ENCODE data around the gene SCT.
"Not testable (repeated sequence)": the region's sequence is repeated elsewhere in the genome, so short reads cannot be mapped to it uniquely, and the experiment has no call there.

SCT gene

DNA sequence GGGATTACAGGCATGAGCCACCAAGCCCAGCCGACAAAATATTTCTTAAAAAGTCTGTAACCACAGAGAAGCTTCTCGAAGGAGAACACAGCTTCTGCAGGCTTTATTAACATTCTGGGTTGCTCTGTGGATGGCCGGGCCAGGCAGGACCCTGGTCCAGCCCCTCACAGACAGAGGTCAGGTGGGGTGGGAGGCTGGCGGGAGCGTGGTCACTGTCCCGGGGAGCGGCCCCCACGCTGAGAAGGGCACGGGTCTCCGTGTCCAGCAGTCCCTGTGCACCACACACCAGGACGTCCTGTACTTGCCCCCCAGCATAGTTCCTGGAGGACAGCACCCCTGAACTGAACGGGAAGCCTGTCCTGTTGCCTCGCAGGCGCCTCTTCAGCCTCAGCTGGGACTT is 29.4 kb upstream of the SCT start:
- H3K4me1 ChIP-seq = no peaks in the 10 kb centered on the region
- DNase-seq = no peak
- H3K4me3 ChIP-seq (ENCODE audit: low read depth, low read length) = no peak overlapping the region
- no peaks in the 10 kb centered on the region for H3K36me3 ChIP-seq
- no peaks in the 10 kb centered on the region for H3K27me3 ChIP-seq
- no peaks in the 10 kb centered on the region for H3K9me3 ChIP-seq
- TF ChIP-seq, protein P1, sequence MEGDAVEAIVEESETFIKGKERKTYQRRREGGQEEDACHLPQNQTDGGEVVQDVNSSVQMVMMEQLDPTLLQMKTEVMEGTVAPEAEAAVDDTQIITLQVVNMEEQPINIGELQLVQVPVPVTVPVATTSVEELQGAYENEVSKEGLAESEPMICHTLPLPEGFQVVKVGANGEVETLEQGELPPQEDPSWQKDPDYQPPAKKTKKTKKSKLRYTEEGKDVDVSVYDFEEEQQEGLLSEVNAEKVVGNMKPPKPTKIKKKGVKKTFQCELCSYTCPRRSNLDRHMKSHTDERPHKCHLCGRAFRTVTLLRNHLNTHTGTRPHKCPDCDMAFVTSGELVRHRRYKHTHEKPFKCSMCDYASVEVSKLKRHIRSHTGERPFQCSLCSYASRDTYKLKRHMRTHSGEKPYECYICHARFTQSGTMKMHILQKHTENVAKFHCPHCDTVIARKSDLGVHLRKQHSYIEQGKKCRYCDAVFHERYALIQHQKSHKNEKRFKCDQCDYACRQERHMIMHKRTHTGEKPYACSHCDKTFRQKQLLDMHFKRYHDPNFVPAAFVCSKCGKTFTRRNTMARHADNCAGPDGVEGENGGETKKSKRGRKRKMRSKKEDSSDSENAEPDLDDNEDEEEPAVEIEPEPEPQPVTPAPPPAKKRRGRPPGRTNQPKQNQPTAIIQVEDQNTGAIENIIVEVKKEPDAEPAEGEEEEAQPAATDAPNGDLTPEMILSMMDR (IDR thresholded peaks at IDR 0.05; ENCODE audit: low read depth, low read length) = no peak

DNA sequence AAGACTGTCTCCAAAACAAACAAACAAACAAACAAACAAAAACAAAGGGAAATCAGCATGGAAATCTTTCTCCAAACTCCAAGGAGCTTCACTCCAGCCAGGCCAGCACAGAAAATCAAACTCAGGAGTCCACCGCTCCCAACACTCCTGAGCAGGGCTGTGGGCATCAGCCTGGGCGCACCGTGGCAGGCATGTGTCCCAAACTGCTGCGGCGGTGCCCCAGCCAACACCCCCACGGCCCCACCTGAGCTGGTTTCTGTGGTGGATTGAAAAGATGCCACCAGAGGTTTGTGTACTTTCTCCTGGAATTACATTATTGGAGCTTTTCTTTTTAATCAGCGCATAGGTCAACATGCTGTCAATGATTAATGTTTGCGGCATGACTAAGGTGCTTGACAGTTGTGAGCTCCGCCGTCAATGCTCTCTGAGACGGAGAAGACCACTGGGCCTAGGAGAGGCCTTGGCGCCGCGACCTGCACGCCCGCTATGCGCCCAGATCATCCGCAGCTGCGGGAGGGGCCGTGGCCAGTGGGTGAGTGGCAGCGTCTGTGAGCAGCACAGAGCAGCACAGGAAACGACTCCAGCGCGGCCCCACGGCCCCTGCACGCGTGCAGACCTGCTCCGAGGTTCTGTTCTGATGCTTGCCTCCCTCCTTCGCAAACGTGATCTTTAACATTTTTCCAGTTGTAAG is 28.2 kb upstream of the SCT start:
- Histone ChIP-seq H3K4me3 (ENCODE audit: low read depth, low read length) (no peak overlapping the region), H3K9me3 (no peaks in the 10 kb centered on the region), H3K27me3 (no peaks in the 10 kb centered on the region), H3K4me1 (no peaks in the 10 kb centered on the region), H3K36me3 (no peaks in the 10 kb centered on the region)
- TF ChIP-seq, protein P1 (IDR thresholded peaks at IDR 0.05; ENCODE audit: low read depth, low read length) = no peak
- DNase-seq = no peak

DNA sequence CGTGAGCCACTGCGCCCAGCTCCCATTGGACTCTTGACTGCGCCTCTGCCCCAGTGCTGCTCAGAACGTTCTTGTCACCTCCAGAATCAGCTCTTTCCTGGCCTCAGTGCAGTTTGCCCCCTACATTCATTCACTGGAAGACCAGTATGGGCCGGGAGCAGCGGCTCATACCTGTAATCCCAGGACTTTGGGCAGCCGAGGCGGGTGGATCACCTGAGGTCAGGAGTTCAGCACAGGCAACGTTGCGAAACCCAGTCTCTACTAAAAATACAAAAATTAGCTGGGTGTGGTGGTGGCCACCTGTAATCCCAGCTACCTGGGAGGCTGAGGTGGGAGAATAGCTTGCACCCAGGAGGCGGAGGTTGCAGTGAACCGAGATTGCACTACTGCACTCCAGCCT is 27.5 kb upstream of the SCT start:
- H3K4me1 ChIP-seq; H3K36me3 ChIP-seq; H3K4me3 ChIP-seq (ENCODE audit: low read depth, low read length); H3K9me3 ChIP-seq; DNase-seq; H3K27me3 ChIP-seq: not testable (repeated sequence)

DNA sequence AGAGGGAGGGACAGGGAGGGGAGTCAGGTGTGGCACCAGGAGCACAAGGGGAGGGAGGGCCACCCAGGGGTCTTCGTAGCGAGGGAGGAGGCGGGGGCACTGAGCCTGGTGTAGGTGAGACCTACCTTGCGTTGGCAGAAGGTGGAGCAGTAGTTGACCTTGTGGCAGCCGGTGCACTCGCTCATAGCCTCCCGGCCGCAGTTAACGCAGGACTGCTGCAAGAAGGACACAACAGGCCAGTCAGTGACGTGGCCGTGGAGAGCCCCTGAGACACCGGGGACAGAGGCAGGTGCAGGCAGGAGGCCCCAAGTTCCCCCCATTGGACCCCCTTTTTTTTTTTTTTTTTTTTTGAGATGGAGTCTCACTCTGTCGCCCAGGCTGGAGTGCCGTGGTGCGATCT is 26.9 kb upstream of the SCT start:
- DNase-seq = no peak
- H3K36me3 ChIP-seq = no peaks in the 10 kb centered on the region
- H3K27me3 ChIP-seq = no peaks in the 10 kb centered on the region
- TF ChIP-seq, protein P1 (IDR thresholded peaks at IDR 0.05; ENCODE audit: low read depth, low read length) = no peak
- H3K4me1 ChIP-seq = no peaks in the 10 kb centered on the region
- H3K4me3 ChIP-seq (ENCODE audit: low read depth, low read length) = no peak overlapping the region
- no peaks in the 10 kb centered on the region for H3K9me3 ChIP-seq

DNA sequence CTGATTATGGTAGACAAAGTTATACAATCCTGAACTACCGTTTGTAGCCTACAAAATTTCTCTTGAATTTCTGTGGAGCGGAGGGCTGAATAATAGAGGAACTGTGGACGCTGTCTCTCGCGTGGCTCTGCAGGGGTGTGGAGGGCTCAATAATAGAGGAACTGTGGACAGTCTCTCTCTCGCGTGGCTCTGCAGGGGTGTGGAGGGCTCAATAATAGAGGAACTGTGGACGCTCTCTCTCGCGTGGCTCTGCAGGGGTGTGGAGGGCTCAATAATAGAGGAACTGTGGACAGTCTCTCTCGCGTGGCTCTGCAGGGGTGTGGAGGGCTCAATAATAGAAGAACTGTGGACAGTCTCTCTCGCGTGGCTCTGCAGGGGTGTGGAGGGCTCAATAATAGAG is 26.2 kb upstream of the SCT start:
- DNase-seq; H3K27me3 ChIP-seq; H3K36me3 ChIP-seq; H3K4me3 ChIP-seq (ENCODE audit: low read depth, low read length); H3K4me1 ChIP-seq; H3K9me3 ChIP-seq: not testable (repeated sequence)

DNA sequence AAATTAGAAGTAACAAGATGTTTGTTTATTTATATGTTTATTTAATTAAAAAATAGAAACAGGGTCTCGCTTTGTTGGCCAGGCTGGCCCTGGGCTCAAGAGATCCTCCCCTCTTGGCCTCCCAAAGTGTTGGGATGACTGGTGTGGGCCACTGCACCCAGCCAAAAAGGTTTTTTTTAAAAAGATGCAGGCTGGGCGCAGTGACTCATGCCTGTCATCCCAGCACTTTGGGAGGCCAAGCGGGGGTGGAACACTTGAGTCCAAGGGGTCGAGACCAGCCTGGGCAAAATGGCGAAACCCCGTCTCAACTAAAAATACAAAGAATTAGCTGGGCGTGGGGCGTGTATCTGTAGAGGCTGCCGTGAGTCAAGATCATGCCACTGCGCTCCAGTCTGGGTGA is 23.5 kb upstream of the SCT start:
- no peaks in the 10 kb centered on the region for H3K36me3 ChIP-seq
- H3K27me3 ChIP-seq = no peaks in the 10 kb centered on the region
- TF ChIP-seq, protein P1 (IDR thresholded peaks at IDR 0.05; ENCODE audit: low read depth, low read length) = no peak

DNA sequence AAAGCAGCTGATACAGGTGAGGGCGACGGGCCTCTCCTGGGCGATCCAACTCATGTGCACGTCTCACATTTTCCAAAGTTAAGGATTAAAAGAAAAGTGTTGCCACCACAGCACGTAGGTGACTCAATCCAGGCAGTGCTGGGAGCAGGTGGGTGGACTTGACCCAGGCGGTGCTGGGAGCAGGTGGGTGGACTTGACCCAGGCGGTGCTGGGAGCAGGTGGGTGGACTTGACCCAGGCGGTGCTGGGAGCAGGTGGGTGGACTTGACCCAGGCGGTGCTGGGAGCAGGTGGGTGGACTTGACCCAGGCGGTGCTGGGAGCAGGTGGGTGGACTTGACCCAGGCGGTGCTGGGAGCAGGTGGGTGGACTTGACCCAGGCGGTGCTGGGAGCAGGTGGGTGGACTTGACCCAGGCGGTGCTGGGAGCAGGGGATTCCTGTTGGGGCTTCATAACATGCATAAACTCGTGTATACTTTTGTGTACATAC is 20.7 kb upstream of the SCT start:
- not testable (repeated sequence) for H3K9me3 ChIP-seq; H3K4me1 ChIP-seq; DNase-seq; H3K27me3 ChIP-seq; H3K4me3 ChIP-seq (ENCODE audit: low read depth, low read length); H3K36me3 ChIP-seq

More for the DNA sequence above, 23.5 kb upstream of the SCT start:
- no peak for DNase-seq
- H3K4me3 ChIP-seq (ENCODE audit: low read depth, low read length) = no peak overlapping the region
- no peaks in the 10 kb centered on the region for H3K9me3 ChIP-seq
- H3K4me1 ChIP-seq = no peaks in the 10 kb centered on the region

DNA sequence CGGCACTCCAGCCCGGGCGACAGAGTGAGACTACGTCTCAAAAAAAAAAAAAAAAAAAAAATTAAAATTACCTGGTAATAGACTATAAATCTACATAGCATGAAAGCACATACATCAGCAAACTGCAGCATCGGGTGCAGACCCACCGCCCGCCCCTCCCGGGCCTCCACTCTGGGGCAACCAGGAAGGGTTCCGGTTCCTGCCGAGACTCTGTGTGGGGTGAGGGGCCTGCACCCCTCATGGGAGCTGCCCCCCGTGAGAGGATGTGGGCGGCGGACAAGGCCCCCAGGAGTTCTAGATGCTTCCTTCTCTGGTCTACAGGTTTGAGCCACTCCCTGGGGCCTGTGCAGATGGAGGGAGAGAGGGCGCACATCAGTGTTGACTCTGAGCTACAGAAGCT is 19.2 kb upstream of the SCT start:
- Histone ChIP-seq H3K36me3 (no peaks in the 10 kb centered on the region), H3K4me3 (ENCODE audit: low read depth, low read length) (no peak overlapping the region), H3K9me3 (no peaks in the 10 kb centered on the region), H3K27me3 (no peaks in the 10 kb centered on the region), H3K4me1 (no peaks in the 10 kb centered on the region)
- DNase-seq = no peak
- TF ChIP-seq, protein P1 (IDR thresholded peaks at IDR 0.05; ENCODE audit: low read depth, low read length) = no peak

All from BE2C (cell line).